ENCODE measurements around the gene MAFG. TPM values are rescaled to one million over a fixed set of nuclear protein-coding genes. Genes with fewer than 3 reads are reported as not detected.
A peak's percentile ranks its signal among the peaks of the same experiment; 100 is the strongest.
"Not testable (repeated sequence)": the region's sequence is repeated elsewhere in the genome, so short reads cannot be mapped to it uniquely, and the experiment has no call there.

Gene MAFG
- total RNA-seq, 1 donor: 32.6 TPM

GRCh38 chr17:81954131-81955057, 26.9 kb upstream of the MAFG start:
- H3K36me3 ChIP-seq (ENCODE audit: insufficient read depth, low read length): no peaks in the 10 kb centered on the region
- no peak overlapping the region for H3K4me2 ChIP-seq (ENCODE audit: insufficient read depth, low read length)
- no peak overlapping the region for H2AFZ ChIP-seq (ENCODE audit: low read length)
- DNase-seq (ENCODE audit: insufficient read length, low spot score, missing footprints): peak; percentile 60
- H4K20me1 ChIP-seq (ENCODE audit: insufficient read depth, low read length): peaks cover 3% of the 10 kb centered on the region
- no peak for TF ChIP-seq CTCF (IDR thresholded peaks at IDR 0.05; ENCODE audit: extremely low read depth, low read depth, low read length)
- no peaks in the 10 kb centered on the region for H3K9me3 ChIP-seq (ENCODE audit: low read depth, low read length)
- H3K79me2 ChIP-seq (ENCODE audit: insufficient read depth, low read length): no peaks in the 10 kb centered on the region
- no peaks in the 10 kb centered on the region for H3K4me1 ChIP-seq (ENCODE audit: insufficient read depth, low read length)
- no peak overlapping the region for H3K27ac ChIP-seq (ENCODE audit: low read depth, low read length)
- H3K4me3 ChIP-seq (ENCODE audit: insufficient read depth, low read length): no peak overlapping the region
- H3K27me3 ChIP-seq (ENCODE audit: insufficient read depth, low read length): peaks cover 14% of the 10 kb centered on the region

GRCh38 chr17:81953443-81953842, 25.9 kb upstream of the MAFG start:
- not testable (repeated sequence) for H4K20me1 ChIP-seq (ENCODE audit: insufficient read depth, low read length); H3K79me2 ChIP-seq (ENCODE audit: insufficient read depth, low read length); H3K4me1 ChIP-seq (ENCODE audit: insufficient read depth, low read length); H3K36me3 ChIP-seq (ENCODE audit: insufficient read depth, low read length); H3K4me3 ChIP-seq (ENCODE audit: insufficient read depth, low read length); H3K27me3 ChIP-seq (ENCODE audit: insufficient read depth, low read length); DNase-seq (ENCODE audit: insufficient read length, low spot score, missing footprints); H3K9me3 ChIP-seq (ENCODE audit: low read depth, low read length); H2AFZ ChIP-seq (ENCODE audit: low read length); H3K27ac ChIP-seq (ENCODE audit: low read depth, low read length); H3K4me2 ChIP-seq (ENCODE audit: insufficient read depth, low read length)

GRCh38 chr17:81952792-81953228, 25.3 kb upstream of the MAFG start:
- H3K36me3 ChIP-seq (ENCODE audit: insufficient read depth, low read length): no peaks in the 10 kb centered on the region
- H4K20me1 ChIP-seq (ENCODE audit: insufficient read depth, low read length): no peaks in the 10 kb centered on the region
- no peak overlapping the region for H3K27ac ChIP-seq (ENCODE audit: low read depth, low read length)
- H3K9me3 ChIP-seq (ENCODE audit: low read depth, low read length): no peaks in the 10 kb centered on the region
- no peaks in the 10 kb centered on the region for H3K27me3 ChIP-seq (ENCODE audit: insufficient read depth, low read length)
- DNase-seq (ENCODE audit: insufficient read length, low spot score, missing footprints): peak; percentile 48
- H3K4me2 ChIP-seq (ENCODE audit: insufficient read depth, low read length): no peak overlapping the region
- H3K79me2 ChIP-seq (ENCODE audit: insufficient read depth, low read length): no peaks in the 10 kb centered on the region
- H3K4me3 ChIP-seq (ENCODE audit: insufficient read depth, low read length): no peak overlapping the region
- H2AFZ ChIP-seq (ENCODE audit: low read length): no peak overlapping the region
- no peak for TF ChIP-seq CTCF (IDR thresholded peaks at IDR 0.05; ENCODE audit: extremely low read depth, low read depth, low read length)
- no peaks in the 10 kb centered on the region for H3K4me1 ChIP-seq (ENCODE audit: insufficient read depth, low read length)

- Histone ChIP-seq H2AFZ (ENCODE audit: low read length) (no peak overlapping the region), H4K20me1 (ENCODE audit: insufficient read depth, low read length) (no peaks in the 10 kb centered on the region), H3K27me3 (ENCODE audit: insufficient read depth, low read length) (no peaks in the 10 kb centered on the region), H3K27ac (ENCODE audit: low read depth, low read length) (no peak overlapping the region), H3K9me3 (ENCODE audit: low read depth, low read length) (no peaks in the 10 kb centered on the region), H3K4me3 (ENCODE audit: insufficient read depth, low read length) (no peak overlapping the region), H3K4me2 (ENCODE audit: insufficient read depth, low read length) (no peak overlapping the region), H3K4me1 (ENCODE audit: insufficient read depth, low read length) (no peaks in the 10 kb centered on the region), H3K36me3 (ENCODE audit: insufficient read depth, low read length) (no peaks in the 10 kb centered on the region), H3K79me2 (ENCODE audit: insufficient read depth, low read length) (no peaks in the 10 kb centered on the region)
- no peak for TF ChIP-seq CTCF (IDR thresholded peaks at IDR 0.05; ENCODE audit: extremely low read depth, low read depth, low read length)
- DNase-seq (ENCODE audit: insufficient read length, low spot score, missing footprints): no peak
These were observed 24.5 kb upstream of the MAFG start for GRCh38 chr17:81951785-81952684.
